Adrenal gland (tissue), 5 donors: Measurements from ENCODE around the gene JADE2.

Source experiments
- CTCF ChIP-seq, 6 experiments: fragments of 450-650 bp in 4 of 6; fragments of 200-600 bp in 2 of 6; sonication (generic) in 1 of 6; IDR thresholded peaks; 1 replicate in 5 of 6; 2 replicates in 1 of 6; pipeline versions ENCODE4 v1.5.1 to v1.8.0; 2016 to 2021; ENCODE audit warnings: antibody characterized with exemption in 6 of 6, mild to moderate bottlenecking in 2 of 6, moderate library complexity in 1 of 6
- POLR2A ChIP-seq, 2 donors: fragments of 450-650 bp; IDR thresholded peaks; one replicate each; pipeline ENCODE4 v1.6.1; 2017; ENCODE audit warnings: antibody characterized with exemption in 2 of 2, mild to moderate bottlenecking in 2 of 2, moderate library complexity in 1 of 2
- donor health status: DM: no; HTN: no; CAD: no.

GRCh38 chr5:134563221-134563620 lies 37.8 kb downstream of the JADE2 start:
- TF ChIP-seq CTCF (IDR thresholded peaks at IDR 0.05) (no peak), POLR2A (IDR thresholded peaks at IDR 0.05) (no peak)
